Inferior parietal cortex (tissue), 1 donor: ENCODE data around the gene TTC16.
A peak's percentile ranks its signal among the peaks of the same experiment; 100 is the strongest.
"Not testable (repeated sequence)": the region's sequence is repeated elsewhere in the genome, so short reads cannot be mapped to it uniquely, and the experiment has no call there.

Experiments used
- DNase-seq: peaks from one replicate; pipeline ENCODE4 v3.0.0-alpha.2; 2016; ENCODE audit errors: extremely low spot score

Gene TTC16

GRCh38 chr9:127767410-127767809 lies 51.5 kb downstream of the TTC16 start:
- DNase-seq: no peak

- DNase-seq: no peak
Observed at GRCh38 chr9:127767909-127768331, 52.0 kb downstream of the TTC16 start.

- no peak for DNase-seq
Observed at GRCh38 chr9:127768698-127769097, 52.8 kb downstream of the TTC16 start.

- no peak for DNase-seq
Observed at GRCh38 chr9:127769101-127769500, 53.2 kb downstream of the TTC16 start.

- no peak for DNase-seq
Observed at GRCh38 chr9:127769929-127770582, 54.2 kb downstream of the TTC16 start.

GRCh38 chr9:127770583-127770904 lies 54.7 kb downstream of the TTC16 start:
- no peak for DNase-seq

- DNase-seq: peak; percentile 74
Observed at GRCh38 chr9:127770905-127771569, 55.2 kb downstream of the TTC16 start.

- DNase-seq: no peak
Observed at GRCh38 chr9:127771570-127772189, 55.8 kb downstream of the TTC16 start.

- no peak for DNase-seq
Observed at GRCh38 chr9:127772603-127773002, 56.7 kb downstream of the TTC16 start.

GRCh38 chr9:127773272-127773671 lies 57.4 kb downstream of the TTC16 start:
- DNase-seq: no peak

GRCh38 chr9:127773981-127774380 lies 58.1 kb downstream of the TTC16 start:
- no peak for DNase-seq

- DNase-seq: no peak
Observed at GRCh38 chr9:127776195-127776923, 60.5 kb downstream of the TTC16 start.

- DNase-seq: no peak
Observed at GRCh38 chr9:127776924-127777289, 61.0 kb downstream of the TTC16 start.

GRCh38 chr9:127777368-127777980 lies 61.6 kb downstream of the TTC16 start:
- DNase-seq: no peak

GRCh38 chr9:127778280-127779135 lies 62.6 kb downstream of the TTC16 start, which contains the start of gene SH2D3C:
SH2D3C (minus strand) TSS chr9:127778666; CDS start chr9:127778627, 39 bp downstream.
- DNase-seq: no peak

GRCh38 chr9:127779136-127779981 lies 63.5 kb downstream of the TTC16 start:
- no peak for DNase-seq

GRCh38 chr9:127780126-127780885 lies 64.4 kb downstream of the TTC16 start:
- DNase-seq: no peak

GRCh38 chr9:127780909-127781308 lies 65.0 kb downstream of the TTC16 start:
- DNase-seq: not testable (repeated sequence)
